Neural progenitor cell (in vitro differentiated cells): ENCODE measurements around the gene SND1.

Experiments used
- CTCF ChIP-seq: fragments of 200-600 bp; sonication (generic); IDR thresholded peaks from 2 replicates; pipeline ENCODE4 v1.5.1; 2017; ENCODE audit warnings: antibody characterized with exemption, mild to moderate bottlenecking
- EZH2 ChIP-seq: fragments of 200-600 bp; sonication (generic); IDR thresholded peaks from 2 replicates; pipeline ENCODE4 v1.6.1; 2017; ENCODE audit warnings: antibody characterized with exemption, mild to moderate bottlenecking, moderate library complexity
- EZH2phosphoT487 ChIP-seq: fragments of 200-600 bp; sonication (generic); IDR thresholded peaks from 2 replicates; pipeline ENCODE4 v1.6.1; 2017; ENCODE audit warnings: antibody characterized with exemption

GRCh38 chr7:127948930-127949329 is 296.9 kb downstream of the SND1 start:
- TF ChIP-seq EZH2 (no peak), CTCF (no peak), EZH2phosphoT487 (no peak)
